Calu3 (cell line): Measurements from ENCODE around the gene CDKN2B-AS1. TPM values are rescaled to one million over a fixed set of nuclear protein-coding genes. Genes with fewer than 3 reads are reported as not detected.
"Not testable (repeated sequence)": the region's sequence is repeated elsewhere in the genome, so short reads cannot be mapped to it uniquely, and the experiment has no call there.

Experiments used
- Bru-seq: library from RNA; stranded (reverse); fragments of 400-500 nt; gene quantifications from one replicate; lab custom pipeline; 2021; lab: Mats Ljungman, UMichigan
- BruChase-seq, 2 experiments: library from RNA; stranded (reverse); fragments of 400-500 nt; gene quantifications; one replicate each; lab custom pipeline; 2021; lab: Mats Ljungman, UMichigan
- BruUV-seq: library from RNA; stranded (reverse); fragments of 400-500 nt; replicated peaks from 2 replicates; lab custom pipeline; 2021; lab: Mats Ljungman, UMichigan
- CTCF ChIA-PET: fragments of 300-600 bp; sonication (Branson Sonifier 250); formaldehyde crosslinking; loops from one replicate; lab custom pipeline; 2022; ENCODE audit warnings: antibody characterized with exemption; lab: Charles Lee
- DNase-seq: peaks from one replicate; pipeline ENCODE4 v3.0.0; 2022
- H3K27ac Mint-ChIP-seq: one replicate; pipeline ENCODE4 v1.8.0; 2022; ENCODE audit warnings: mixed read lengths; ENCODE audit not compliant: unreplicated experiment
- H3K27me3 Mint-ChIP-seq: one replicate; pipeline ENCODE4 v1.8.0; 2022; ENCODE audit warnings: mixed read lengths; ENCODE audit not compliant: unreplicated experiment
- H3K36me3 Mint-ChIP-seq: one replicate; pipeline ENCODE4 v1.8.0; 2022; ENCODE audit warnings: mild to moderate bottlenecking, moderate library complexity, mixed read lengths; ENCODE audit not compliant: insufficient read depth, unreplicated experiment
- H3K4me1 Mint-ChIP-seq: one replicate; pipeline ENCODE4 v1.8.0; 2022; ENCODE audit warnings: mild to moderate bottlenecking, low read depth, mixed read lengths; ENCODE audit not compliant: unreplicated experiment
- H3K4me3 Mint-ChIP-seq: one replicate; pipeline ENCODE4 v1.8.0; 2022; ENCODE audit warnings: mild to moderate bottlenecking, low read depth, moderate library complexity, mixed read lengths; ENCODE audit not compliant: unreplicated experiment
- H3K9me3 Mint-ChIP-seq: one replicate; pipeline ENCODE4 v1.8.0; 2022; ENCODE audit warnings: low read depth, mixed read lengths; ENCODE audit not compliant: unreplicated experiment
- CTCF ChIP-seq: fragments of 200-600 bp; IDR thresholded peaks from one replicate; pipeline ENCODE4 v1.8.0; 2022; ENCODE audit warnings: antibody characterized with exemption; ENCODE audit not compliant: unreplicated experiment
- intact Hi-C: fragments of 100-400 bp; cut with micrococcal nuclease; formaldehyde crosslinking; loops from one replicate; pipeline ENCODE4 v1.10.0; 2022; ENCODE audit not compliant: unreplicated experiment
- long read RNA-seq: library from polyadenylated mRNA; stranded (forward); transcript quantifications from one replicate; pipeline ENCODE4 v2.0.0, GENCODE V29; 2022
- total RNA-seq: library from RNA; stranded (reverse); gene quantifications from 2 replicates; pipeline ENCODE4 v1.2.3, GENCODE V29; 2022

The CDKN2B-AS1 gene
- 8.9 and 10.5 TPM in 2 replicates for total RNA-seq
- percentile 69 among the genes with signal in this experiment for Bru-seq, nascent RNA
- percentile 53 among the genes with signal in this experiment for BruChase-seq, experiment 1, labeled RNA remaining after a 6-hour chase
- percentile 63 among the genes with signal in this experiment for BruChase-seq, experiment 2, labeled RNA remaining after a 2-hour chase
- long read RNA-seq, partial matches to known transcripts, result 0 of 4 reads
- long read RNA-seq, other reads (novel, unspliced or antisense), result 0 of 4 reads

- Mint-ChIP-seq H3K27ac (peak within 1 kb of the TSS; percentile 97), H3K27me3 (no peaks in the 10 kb centered on the region), H3K36me3 (peaks cover 57% of the 10 kb centered on the region), H3K4me3 (peak within 1 kb of the TSS; percentile 94), H3K4me1 (peaks cover 15% of the 10 kb centered on the region), H3K9me3 (no peaks in the 10 kb centered on the region)
- BruUV-seq, result no TSS peak
- intact Hi-C loops, result loop anchor here (5.0 kb wide), 2 partner anchors 322 to 432 kb away; no protein-coding TSS in a partner anchor
- CTCF ChIA-PET, result interaction anchor here (0.6 to 3.5 kb wide), 6 partner anchors 11 to 193 kb away, joined by 3 to 11 read pairs (median 3); partner anchors contain the start of gene CDKN2B
- TF ChIP-seq CTCF, result no peak
- DNase-seq, result peak; percentile 82
Measured at GRCh38 chr9:21994556-21995005, at the start of gene CDKN2B-AS1. Gene CDKN2B-AS1, plus strand, starts transcription at chr9:21994791.

GRCh38 chr9:21945606-21946005 lies 49.0 kb upstream of the CDKN2B-AS1 start:
- no peak for TF ChIP-seq CTCF
- intact Hi-C loops, result no loop called here
- no TSS peak for BruUV-seq
- CTCF ChIA-PET, result interaction anchor here (0.7 kb wide), 1 partner anchor 70 kb away, joined by 5 read pairs; no protein-coding TSS in a partner anchor
- H3K4me1 Mint-ChIP-seq, result no peaks in the 10 kb centered on the region
- no peak overlapping the region for H3K27ac Mint-ChIP-seq
- DNase-seq, result no peak
- H3K4me3 Mint-ChIP-seq, result no peak overlapping the region
- H3K36me3 Mint-ChIP-seq, result no peaks in the 10 kb centered on the region
- peaks cover 6% of the 10 kb centered on the region for H3K9me3 Mint-ChIP-seq
- no peaks in the 10 kb centered on the region for H3K27me3 Mint-ChIP-seq

- Mint-ChIP-seq H3K27me3 (no peaks in the 10 kb centered on the region), H3K36me3 (no peaks in the 10 kb centered on the region), H3K4me1 (no peaks in the 10 kb centered on the region), H3K4me3 (no peak overlapping the region), H3K9me3 (no peaks in the 10 kb centered on the region), H3K27ac (no peak overlapping the region)
- intact Hi-C loops, result no loop called here
- TF ChIP-seq CTCF, result no peak
- DNase-seq, result no peak
- BruUV-seq, result no TSS peak
- CTCF ChIA-PET, result no interaction called here
Measured at GRCh38 chr9:21958833-21959232, 35.8 kb upstream of the CDKN2B-AS1 start.

GRCh38 chr9:21959268-21959667 lies 35.3 kb upstream of the CDKN2B-AS1 start:
- H3K4me3 Mint-ChIP-seq, H3K27ac Mint-ChIP-seq, intact Hi-C loops, CTCF ChIA-PET, DNase-seq, H3K36me3 Mint-ChIP-seq, H3K9me3 Mint-ChIP-seq, H3K4me1 Mint-ChIP-seq, BruUV-seq, H3K27me3 Mint-ChIP-seq: not testable (repeated sequence)

GRCh38 chr9:21961569-21961968 lies 33.0 kb upstream of the CDKN2B-AS1 start:
- TF ChIP-seq CTCF, result no peak
- CTCF ChIA-PET, result no interaction called here
- Mint-ChIP-seq H3K9me3 (no peaks in the 10 kb centered on the region), H3K4me3 (no peak overlapping the region), H3K4me1 (peaks cover 14% of the 10 kb centered on the region), H3K27ac (no peak overlapping the region), H3K27me3 (no peaks in the 10 kb centered on the region), H3K36me3 (peaks cover 20% of the 10 kb centered on the region)
- no TSS peak for BruUV-seq
- intact Hi-C loops, result loop anchor here (5.0 kb wide), 1 partner anchor 39 kb away; no protein-coding TSS in a partner anchor
- DNase-seq, result no peak
